Measurements from ENCODE around the gene SURF6. TPM values are rescaled to one million over a fixed set of nuclear protein-coding genes. Genes with fewer than 3 reads are reported as not detected.
"Not testable (repeated sequence)": the region's sequence is repeated elsewhere in the genome, so short reads cannot be mapped to it uniquely, and the experiment has no call there.

The SURF6 gene
- total RNA-seq, 2 experiments from 2014 or later, result 15.1 to 15.9 TPM

DNA sequence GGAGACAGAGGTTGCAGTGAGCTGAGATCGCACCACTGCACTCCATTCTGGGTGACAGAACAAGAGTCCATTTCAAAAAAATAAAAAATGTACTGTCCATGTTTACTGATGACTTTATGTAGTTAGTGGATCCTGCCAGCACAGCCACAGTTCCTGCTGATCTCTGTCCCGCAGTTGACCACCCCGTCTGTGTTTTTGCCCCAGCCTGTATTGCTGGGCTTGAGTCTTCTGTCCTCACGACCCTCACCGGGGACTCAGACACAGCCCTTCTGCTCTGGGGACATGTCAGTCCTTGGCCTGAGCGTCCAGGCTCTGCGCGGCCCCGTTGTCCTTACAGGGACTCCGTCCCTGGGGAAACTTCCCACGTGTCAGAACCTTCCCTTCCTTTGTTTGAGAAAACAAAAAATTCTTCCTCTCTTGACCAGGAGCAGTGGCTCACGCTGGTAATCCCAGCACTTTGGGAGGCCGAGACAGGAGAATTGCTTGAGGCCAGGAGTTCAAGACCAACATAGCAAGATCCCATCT, 14.5 kb downstream of the SURF6 start:
- ChIA-PET CTCF (no interaction called here), POLR2A (no interaction called here)
- no peaks in the 10 kb centered on the region for H3K27me3 Mint-ChIP-seq
- Histone ChIP-seq H3K4me1 (ENCODE audit: insufficient read depth, low read length) (no peaks in the 10 kb centered on the region), H3K27ac (ENCODE audit: low read depth in 1 of 2, low read length in 2 of 2) (no peak overlapping the region), H3K4me3 (ENCODE audit: low read length) (no peak overlapping the region), H3K27me3 (ENCODE audit: control insufficient read depth in 1 of 2, insufficient read depth in 2 of 2, low read length in 2 of 2) (no peaks in the 10 kb centered on the region), H3K9me3 (ENCODE audit: control insufficient read depth in 1 of 2, insufficient read depth in 1 of 2, low read length in 2 of 2) (no peaks in the 10 kb centered on the region), H3K36me3 (ENCODE audit: insufficient read depth, low read length) (no peaks in the 10 kb centered on the region)
- ATAC-seq (ENCODE audit: poor library complexity) (no peak), DNase-seq (no peak)
- H3K36me3 Mint-ChIP-seq (ENCODE audit: low read depth), result no peaks in the 10 kb centered on the region
- intact Hi-C loops (cut with DNase I, micrococcal nuclease), result no loop called here
- H3K9me3 Mint-ChIP-seq, result no peaks in the 10 kb centered on the region
- H3K4me1 Mint-ChIP-seq (ENCODE audit: low read depth), result no peaks in the 10 kb centered on the region
- no peak overlapping the region for H3K27ac Mint-ChIP-seq
- no peak overlapping the region for H3K4me3 Mint-ChIP-seq
- TF ChIP-seq, protein P1, sequence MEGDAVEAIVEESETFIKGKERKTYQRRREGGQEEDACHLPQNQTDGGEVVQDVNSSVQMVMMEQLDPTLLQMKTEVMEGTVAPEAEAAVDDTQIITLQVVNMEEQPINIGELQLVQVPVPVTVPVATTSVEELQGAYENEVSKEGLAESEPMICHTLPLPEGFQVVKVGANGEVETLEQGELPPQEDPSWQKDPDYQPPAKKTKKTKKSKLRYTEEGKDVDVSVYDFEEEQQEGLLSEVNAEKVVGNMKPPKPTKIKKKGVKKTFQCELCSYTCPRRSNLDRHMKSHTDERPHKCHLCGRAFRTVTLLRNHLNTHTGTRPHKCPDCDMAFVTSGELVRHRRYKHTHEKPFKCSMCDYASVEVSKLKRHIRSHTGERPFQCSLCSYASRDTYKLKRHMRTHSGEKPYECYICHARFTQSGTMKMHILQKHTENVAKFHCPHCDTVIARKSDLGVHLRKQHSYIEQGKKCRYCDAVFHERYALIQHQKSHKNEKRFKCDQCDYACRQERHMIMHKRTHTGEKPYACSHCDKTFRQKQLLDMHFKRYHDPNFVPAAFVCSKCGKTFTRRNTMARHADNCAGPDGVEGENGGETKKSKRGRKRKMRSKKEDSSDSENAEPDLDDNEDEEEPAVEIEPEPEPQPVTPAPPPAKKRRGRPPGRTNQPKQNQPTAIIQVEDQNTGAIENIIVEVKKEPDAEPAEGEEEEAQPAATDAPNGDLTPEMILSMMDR (IDR thresholded peaks at IDR 0.05), result no peak

DNA sequence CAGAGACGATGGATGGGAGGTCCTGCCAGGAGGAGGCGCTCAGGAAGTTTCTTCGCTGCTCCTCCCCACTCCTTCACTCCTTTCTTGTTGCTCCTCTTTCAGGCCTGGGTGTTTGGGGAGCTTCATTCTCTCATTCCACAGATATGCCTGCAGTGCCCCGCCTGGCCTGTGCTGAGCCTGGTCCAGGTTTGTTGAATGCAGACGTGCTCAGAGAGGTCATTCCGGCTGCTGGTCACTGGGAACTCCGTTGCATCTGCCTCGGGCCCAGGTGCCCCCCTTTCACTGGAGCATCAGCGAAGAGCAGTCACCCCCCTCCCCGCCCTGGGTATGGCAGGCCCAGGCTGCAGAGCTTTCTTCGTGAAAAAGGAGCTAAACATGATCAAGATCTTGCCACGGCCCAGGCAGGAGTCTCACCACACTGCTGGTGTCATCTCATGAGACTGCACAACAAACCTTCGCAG, 15.5 kb downstream of the SURF6 start:
- intact Hi-C loops (cut with DNase I, micrococcal nuclease), result no loop called here
- POLR2A ChIA-PET, result no interaction called here
- DNase-seq, result no peak

DNA sequence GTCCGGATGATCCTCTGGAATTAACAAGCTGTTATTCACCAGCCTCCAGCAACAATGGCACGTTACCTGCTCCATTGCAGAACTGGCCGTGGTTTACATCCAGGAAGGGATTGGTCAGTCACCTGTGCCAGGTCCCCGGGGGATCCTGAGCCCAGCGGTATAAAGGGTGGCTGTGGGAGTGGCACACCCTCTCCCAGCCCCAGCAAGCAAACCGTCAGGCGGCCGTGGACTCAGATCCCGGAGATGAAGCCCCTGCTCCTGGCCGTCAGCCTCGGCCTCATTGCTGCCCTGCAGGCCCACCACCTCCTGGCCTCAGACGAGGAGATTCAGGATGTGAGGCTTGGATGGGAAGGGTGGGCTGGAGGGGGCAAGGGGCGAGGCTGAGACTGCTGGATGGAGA, 18.4 kb downstream of the SURF6 start:
- H3K9me3 ChIP-seq (ENCODE audit: control insufficient read depth in 1 of 2, insufficient read depth in 1 of 2, low read length in 2 of 2); H3K4me1 Mint-ChIP-seq (ENCODE audit: low read depth); DNase-seq; H3K27me3 Mint-ChIP-seq; H3K4me3 Mint-ChIP-seq; POLR2A ChIA-PET; H3K36me3 ChIP-seq (ENCODE audit: insufficient read depth, low read length); CTCF ChIA-PET; H3K4me1 ChIP-seq (ENCODE audit: insufficient read depth, low read length); H3K36me3 Mint-ChIP-seq (ENCODE audit: low read depth); ATAC-seq (ENCODE audit: poor library complexity); H3K27me3 ChIP-seq (ENCODE audit: control insufficient read depth in 1 of 2, insufficient read depth in 2 of 2, low read length in 2 of 2); H3K4me3 ChIP-seq (ENCODE audit: low read length); H3K27ac ChIP-seq (ENCODE audit: low read depth in 1 of 2, low read length in 2 of 2); intact Hi-C loops (cut with DNase I, micrococcal nuclease); H3K9me3 Mint-ChIP-seq; H3K27ac Mint-ChIP-seq: not testable (repeated sequence)

More for the DNA sequence above, 15.5 kb downstream of the SURF6 start:
- no peak overlapping the region for H3K4me3 Mint-ChIP-seq
- no peaks in the 10 kb centered on the region for H3K27me3 Mint-ChIP-seq
- Histone ChIP-seq H3K9me3 (ENCODE audit: control insufficient read depth in 1 of 2, insufficient read depth in 1 of 2, low read length in 2 of 2) (no peaks in the 10 kb centered on the region), H3K4me3 (ENCODE audit: low read length) (no peak overlapping the region), H3K27ac (ENCODE audit: low read depth in 1 of 2, low read length in 2 of 2) (no peak overlapping the region), H3K27me3 (ENCODE audit: control insufficient read depth in 1 of 2, insufficient read depth in 2 of 2, low read length in 2 of 2) (no peaks in the 10 kb centered on the region), H3K36me3 (ENCODE audit: insufficient read depth, low read length) (no peaks in the 10 kb centered on the region), H3K4me1 (ENCODE audit: insufficient read depth, low read length) (no peaks in the 10 kb centered on the region)
- H3K27ac Mint-ChIP-seq, result no peak overlapping the region
- no peaks in the 10 kb centered on the region for H3K4me1 Mint-ChIP-seq (ENCODE audit: low read depth)
- H3K9me3 Mint-ChIP-seq, result no peaks in the 10 kb centered on the region
- TF ChIP-seq, protein P1 (IDR thresholded peaks at IDR 0.05), result no peak
- CTCF ChIA-PET, result no interaction called here
- ATAC-seq (ENCODE audit: poor library complexity), result no peak
- H3K36me3 Mint-ChIP-seq (ENCODE audit: low read depth), result no peaks in the 10 kb centered on the region

- CTCF ChIA-PET, result no interaction called here
- POLR2A ChIA-PET, result no interaction called here
These were observed 20.0 kb downstream of the SURF6 start for GRCh38 chr9:133315997-133316396.

More at GRCh38 chr9:133315997-133316396, 20.0 kb downstream of the SURF6 start:
- DNase-seq (no peak), ATAC-seq (ENCODE audit: poor library complexity) (no peak)
- Mint-ChIP-seq H3K36me3 (ENCODE audit: low read depth) (no peaks in the 10 kb centered on the region), H3K27me3 (no peaks in the 10 kb centered on the region), H3K4me1 (ENCODE audit: low read depth) (no peaks in the 10 kb centered on the region), H3K4me3 (no peak overlapping the region), H3K9me3 (no peaks in the 10 kb centered on the region), H3K27ac (no peak overlapping the region)
- H3K36me3 ChIP-seq (ENCODE audit: insufficient read depth, low read length), result no peaks in the 10 kb centered on the region
- no peaks in the 10 kb centered on the region for H3K9me3 ChIP-seq (ENCODE audit: control insufficient read depth in 1 of 2, insufficient read depth in 1 of 2, low read length in 2 of 2)
- intact Hi-C loops (cut with DNase I, micrococcal nuclease), result no loop called here
- no peaks in the 10 kb centered on the region for H3K27me3 ChIP-seq (ENCODE audit: control insufficient read depth in 1 of 2, insufficient read depth in 2 of 2, low read length in 2 of 2)
- H3K4me3 ChIP-seq (ENCODE audit: low read length), result no peak overlapping the region
- no peaks in the 10 kb centered on the region for H3K4me1 ChIP-seq (ENCODE audit: insufficient read depth, low read length)
- H3K27ac ChIP-seq (ENCODE audit: low read depth in 1 of 2, low read length in 2 of 2), result no peak overlapping the region
- TF ChIP-seq, protein P1 (IDR thresholded peaks at IDR 0.05), result no peak
